Measurements from ENCODE around the gene LRRC70.

GRCh38 chr5:62617943-62618342 is 39.3 kb downstream of the LRRC70 start:
- TF ChIP-seq POLR2A (IDR thresholded peaks at IDR 0.05) = no peak
- TF ChIP-seq CTCF (IDR thresholded peaks at IDR 0.05) = no peak
- no peak for TF ChIP-seq POLR2AphosphoS5 (IDR thresholded peaks at IDR 0.05)
